Measurements from ENCODE around the gene MCM9.

The MCM9 gene

GRCh38 chr6:118784641-118785164 is 150.3 kb downstream of the MCM9 start:
- peaks cover 3% of the 10 kb centered on the region for H3K36me3 Mint-ChIP-seq
- no peaks in the 10 kb centered on the region for H3K9me3 Mint-ChIP-seq
- no peak overlapping the region for H3K27ac Mint-ChIP-seq
- H3K4me3 Mint-ChIP-seq = no peak overlapping the region
- H3K4me1 Mint-ChIP-seq = peaks cover 31% of the 10 kb centered on the region
- ATAC-seq (ENCODE audit: low read depth) (no peak), DNase-seq (ENCODE audit: low spot score in 2 of 2) (no peak)
- no peaks in the 10 kb centered on the region for H3K27me3 Mint-ChIP-seq

- H3K27ac Mint-ChIP-seq = no peak overlapping the region
- DNase-seq (ENCODE audit: low spot score in 2 of 2) (no peak), ATAC-seq (ENCODE audit: low read depth) (no peak)
- H3K4me3 Mint-ChIP-seq = no peak overlapping the region
- peaks cover 28% of the 10 kb centered on the region for H3K4me1 Mint-ChIP-seq
- H3K27me3 Mint-ChIP-seq = no peaks in the 10 kb centered on the region
- peaks cover 1% of the 10 kb centered on the region for H3K36me3 Mint-ChIP-seq
- no peaks in the 10 kb centered on the region for H3K9me3 Mint-ChIP-seq
These were observed 150.9 kb downstream of the MCM9 start for GRCh38 chr6:118783931-118784550.

- no peak for ATAC-seq (ENCODE audit: low read depth)
- no peak for DNase-seq (ENCODE audit: low spot score in 2 of 2)
- Mint-ChIP-seq H3K36me3 (no peaks in the 10 kb centered on the region), H3K4me3 (no peak overlapping the region), H3K9me3 (no peaks in the 10 kb centered on the region), H3K4me1 (peaks cover 18% of the 10 kb centered on the region), H3K27me3 (no peaks in the 10 kb centered on the region), H3K27ac (no peak overlapping the region)
These were observed 152.3 kb downstream of the MCM9 start for GRCh38 chr6:118782651-118783050.

- Mint-ChIP-seq H3K27me3 (no peaks in the 10 kb centered on the region), H3K4me1 (peaks cover 14% of the 10 kb centered on the region), H3K27ac (no peak overlapping the region), H3K9me3 (no peaks in the 10 kb centered on the region), H3K36me3 (no peaks in the 10 kb centered on the region), H3K4me3 (no peak overlapping the region)
- DNase-seq (ENCODE audit: low spot score in 2 of 2) = no peak
- ATAC-seq (ENCODE audit: low read depth) = no peak
These were observed 153.1 kb downstream of the MCM9 start for GRCh38 chr6:118781897-118782296.

- ATAC-seq (ENCODE audit: low read depth) (no peak), DNase-seq (ENCODE audit: low spot score in 2 of 2) (no peak)
- Mint-ChIP-seq H3K27me3 (no peaks in the 10 kb centered on the region), H3K4me1 (peaks cover 14% of the 10 kb centered on the region), H3K27ac (no peak overlapping the region), H3K36me3 (no peaks in the 10 kb centered on the region), H3K4me3 (no peak overlapping the region), H3K9me3 (no peaks in the 10 kb centered on the region)
These were observed 154.3 kb downstream of the MCM9 start for GRCh38 chr6:118780668-118781067.

GRCh38 chr6:118776607-118777549 is 158.1 kb downstream of the MCM9 start:
- Mint-ChIP-seq H3K36me3 (no peaks in the 10 kb centered on the region), H3K27ac (no peak overlapping the region), H3K27me3 (no peaks in the 10 kb centered on the region), H3K4me3 (no peak overlapping the region), H3K9me3 (no peaks in the 10 kb centered on the region), H3K4me1 (peaks cover 5% of the 10 kb centered on the region)
- DNase-seq (ENCODE audit: low spot score in 2 of 2) (peak; percentile 45 to 58), ATAC-seq (ENCODE audit: low read depth) (peak; percentile 85)

GRCh38 chr6:118775381-118775780 is 159.6 kb downstream of the MCM9 start:
- no peak for DNase-seq (ENCODE audit: low spot score in 2 of 2)
- no peaks in the 10 kb centered on the region for H3K36me3 Mint-ChIP-seq
- ATAC-seq (ENCODE audit: low read depth) = no peak
- H3K4me3 Mint-ChIP-seq = no peak overlapping the region
- no peaks in the 10 kb centered on the region for H3K9me3 Mint-ChIP-seq
- peaks cover 5% of the 10 kb centered on the region for H3K4me1 Mint-ChIP-seq
- no peaks in the 10 kb centered on the region for H3K27me3 Mint-ChIP-seq
- H3K27ac Mint-ChIP-seq = no peak overlapping the region

GRCh38 chr6:118774581-118774980 is 160.4 kb downstream of the MCM9 start:
- no peak for DNase-seq (ENCODE audit: low spot score in 2 of 2)
- Mint-ChIP-seq H3K4me3 (no peak overlapping the region), H3K27me3 (no peaks in the 10 kb centered on the region), H3K4me1 (peaks cover 5% of the 10 kb centered on the region), H3K9me3 (no peaks in the 10 kb centered on the region), H3K36me3 (no peaks in the 10 kb centered on the region), H3K27ac (no peak overlapping the region)
- ATAC-seq (ENCODE audit: low read depth) = no peak

GRCh38 chr6:118772886-118773285 is 162.1 kb downstream of the MCM9 start:
- ATAC-seq (ENCODE audit: low read depth) (no peak), DNase-seq (ENCODE audit: low spot score in 2 of 2) (no peak)
- Mint-ChIP-seq H3K4me1 (peaks cover 11% of the 10 kb centered on the region), H3K36me3 (no peaks in the 10 kb centered on the region), H3K27me3 (no peaks in the 10 kb centered on the region), H3K9me3 (no peaks in the 10 kb centered on the region), H3K4me3 (no peak overlapping the region), H3K27ac (no peak overlapping the region)

- H3K27ac Mint-ChIP-seq = no peak overlapping the region
- ATAC-seq (ENCODE audit: low read depth) (no peak), DNase-seq (ENCODE audit: low spot score in 2 of 2) (no peak)
- no peaks in the 10 kb centered on the region for H3K9me3 Mint-ChIP-seq
- H3K4me3 Mint-ChIP-seq = no peak overlapping the region
- H3K4me1 Mint-ChIP-seq = peaks cover 7% of the 10 kb centered on the region
- no peaks in the 10 kb centered on the region for H3K27me3 Mint-ChIP-seq
- no peaks in the 10 kb centered on the region for H3K36me3 Mint-ChIP-seq
These were observed 163.7 kb downstream of the MCM9 start for GRCh38 chr6:118771253-118771652.

GRCh38 chr6:118770835-118771234 is 164.1 kb downstream of the MCM9 start:
- no peaks in the 10 kb centered on the region for H3K9me3 Mint-ChIP-seq
- no peak overlapping the region for H3K27ac Mint-ChIP-seq
- peaks cover 7% of the 10 kb centered on the region for H3K4me1 Mint-ChIP-seq
- no peaks in the 10 kb centered on the region for H3K27me3 Mint-ChIP-seq
- ATAC-seq (ENCODE audit: low read depth) (no peak), DNase-seq (ENCODE audit: low spot score in 2 of 2) (no peak)
- H3K4me3 Mint-ChIP-seq = no peak overlapping the region
- no peaks in the 10 kb centered on the region for H3K36me3 Mint-ChIP-seq

- DNase-seq (ENCODE audit: low spot score in 2 of 2) (no peak), ATAC-seq (ENCODE audit: low read depth) (no peak)
- no peaks in the 10 kb centered on the region for H3K9me3 Mint-ChIP-seq
- H3K36me3 Mint-ChIP-seq = no peaks in the 10 kb centered on the region
- no peaks in the 10 kb centered on the region for H3K27me3 Mint-ChIP-seq
- H3K27ac Mint-ChIP-seq = no peak overlapping the region
- no peak overlapping the region for H3K4me3 Mint-ChIP-seq
- H3K4me1 Mint-ChIP-seq = peaks cover 7% of the 10 kb centered on the region
These were observed 164.7 kb downstream of the MCM9 start for GRCh38 chr6:118770112-118770788.

- ATAC-seq (ENCODE audit: low read depth) = no peak
- no peaks in the 10 kb centered on the region for H3K36me3 Mint-ChIP-seq
- no peak overlapping the region for H3K4me3 Mint-ChIP-seq
- DNase-seq (ENCODE audit: low spot score in 2 of 2) = no peak
- H3K27me3 Mint-ChIP-seq = no peaks in the 10 kb centered on the region
- H3K9me3 Mint-ChIP-seq = no peaks in the 10 kb centered on the region
- peak overlapping the region; percentile 42 for H3K27ac Mint-ChIP-seq
- H3K4me1 Mint-ChIP-seq = peaks cover 9% of the 10 kb centered on the region
These were observed 166.0 kb downstream of the MCM9 start for GRCh38 chr6:118768904-118769325.

GRCh38 chr6:118768441-118768840 is 166.5 kb downstream of the MCM9 start:
- H3K4me3 Mint-ChIP-seq = no peak overlapping the region
- H3K27me3 Mint-ChIP-seq = no peaks in the 10 kb centered on the region
- H3K36me3 Mint-ChIP-seq = no peaks in the 10 kb centered on the region
- H3K27ac Mint-ChIP-seq = peak overlapping the region; percentile 42
- H3K9me3 Mint-ChIP-seq = no peaks in the 10 kb centered on the region
- DNase-seq (ENCODE audit: low spot score in 2 of 2) (no peak), ATAC-seq (ENCODE audit: low read depth) (no peak)
- H3K4me1 Mint-ChIP-seq = peaks cover 9% of the 10 kb centered on the region
